IPS DF 6.9 (cell line): ENCODE measurements around the gene HHAT.
A peak's percentile ranks its signal among the peaks of the same experiment; 100 is the strongest.

Experiments used
- DNase-seq: peaks from one replicate; pipeline ENCODE4 v3.0.0-alpha.2; 2013; ENCODE audit warnings: low read depth, low spot score
- H3K27ac ChIP-seq: one replicate; pipeline ENCODE4 v1.5.1; 2013; ENCODE audit warnings: low read length, control low read depth
- H3K27me3 ChIP-seq: 2 replicates; pipeline ENCODE4 v1.6.1; 2013; ENCODE audit warnings: mild to moderate bottlenecking, low read length; ENCODE audit not compliant: control insufficient read depth, insufficient read depth
- H3K36me3 ChIP-seq: 2 replicates; pipeline ENCODE4 v1.6.1; 2013; ENCODE audit warnings: low read length; ENCODE audit not compliant: control insufficient read depth, insufficient read depth
- H3K4me1 ChIP-seq: 2 replicates; pipeline ENCODE4 v1.6.1; 2013; ENCODE audit warnings: low read length; ENCODE audit not compliant: control insufficient read depth, insufficient read depth
- H3K4me3 ChIP-seq: 2 replicates; pipeline ENCODE4 v1.5.1; 2013; ENCODE audit warnings: mild to moderate bottlenecking, low read length
- H3K9me3 ChIP-seq: 2 replicates; pipeline ENCODE4 v1.6.1; 2013; ENCODE audit warnings: low read length, inconsistent platforms; ENCODE audit not compliant: control insufficient read depth, insufficient read depth
- WGBS: extraction: QIAGEN DNeasy Blood & Tissue Kit; methylation state at CpG from one replicate; pipeline ENCODE4 v1.1.7; 2013; ENCODE audit warnings: mixed read lengths, missing lambda C conversion rate; ENCODE audit not compliant: insufficient read length, insufficient coverage; 5-methylcytosine and 5-hydroxymethylcytosine counted together

Gene HHAT

DNA sequence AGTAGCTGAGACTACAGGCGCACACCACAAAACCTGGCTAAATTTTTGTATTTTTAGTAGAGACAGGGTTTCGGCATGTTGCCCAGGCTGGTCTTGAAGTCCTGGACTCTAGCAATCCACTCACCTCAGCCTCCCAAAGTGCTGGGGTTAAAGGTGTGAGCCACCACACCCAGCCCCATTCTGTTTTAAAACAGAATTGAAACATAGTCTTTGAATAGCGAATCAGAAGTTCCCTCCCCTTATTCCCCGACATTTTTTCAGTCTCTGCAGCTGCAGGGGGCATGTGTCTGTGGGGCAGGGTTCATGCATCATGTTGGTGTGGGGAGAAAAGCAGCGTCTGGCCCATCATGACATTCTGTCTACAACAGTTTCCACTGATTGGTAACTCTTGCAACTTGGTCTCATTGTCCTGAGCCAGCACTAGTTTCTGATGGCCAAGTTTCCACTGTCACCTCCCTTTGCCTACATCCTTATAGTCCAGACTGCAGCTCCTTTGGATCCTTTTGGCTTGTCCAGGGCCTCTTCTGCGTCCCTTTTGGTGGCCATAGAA lies 15.6 kb upstream of the HHAT start:
- no peaks in the 10 kb centered on the region for H3K36me3 ChIP-seq
- H3K27ac ChIP-seq, result no peak overlapping the region
- H3K9me3 ChIP-seq, result no peaks in the 10 kb centered on the region
- no peaks in the 10 kb centered on the region for H3K4me1 ChIP-seq
- DNase-seq, result no peak
- H3K4me3 ChIP-seq, result no peak overlapping the region
- no CpG with 5 or more reads among the region's 6 CpGs for WGBS
- H3K27me3 ChIP-seq, result peaks cover 2% of the 10 kb centered on the region; the same call in 1 of the 2 replicates

DNA sequence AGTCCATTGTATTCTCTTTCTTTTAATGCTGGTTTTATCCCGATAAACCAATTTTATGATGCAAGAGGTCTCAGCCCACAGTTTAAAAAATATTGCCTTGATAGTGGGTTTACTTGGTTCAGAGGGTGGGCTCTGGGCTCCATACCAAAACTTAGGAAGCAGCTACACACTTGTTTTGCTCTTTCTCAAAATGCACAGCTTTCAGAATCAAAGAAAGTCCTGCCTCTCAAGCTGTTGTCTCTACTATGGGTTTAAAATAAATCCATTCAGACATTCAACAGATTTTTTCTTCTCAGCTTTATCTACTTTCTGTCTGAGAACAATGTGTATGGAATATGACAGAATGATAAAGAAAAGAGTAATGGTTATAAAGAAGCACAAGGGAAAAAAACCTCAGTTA lies 14.8 kb upstream of the HHAT start:
- Histone ChIP-seq H3K27me3 (peaks cover 2% of the 10 kb centered on the region; the same call in 1 of the 2 replicates), H3K27ac (no peak overlapping the region), H3K9me3 (no peaks in the 10 kb centered on the region), H3K4me3 (no peak overlapping the region), H3K4me1 (no peaks in the 10 kb centered on the region), H3K36me3 (no peaks in the 10 kb centered on the region)
- DNase-seq, result no peak
- WGBS, result no CpG with 5 or more reads among the region's 1 CpG

DNA sequence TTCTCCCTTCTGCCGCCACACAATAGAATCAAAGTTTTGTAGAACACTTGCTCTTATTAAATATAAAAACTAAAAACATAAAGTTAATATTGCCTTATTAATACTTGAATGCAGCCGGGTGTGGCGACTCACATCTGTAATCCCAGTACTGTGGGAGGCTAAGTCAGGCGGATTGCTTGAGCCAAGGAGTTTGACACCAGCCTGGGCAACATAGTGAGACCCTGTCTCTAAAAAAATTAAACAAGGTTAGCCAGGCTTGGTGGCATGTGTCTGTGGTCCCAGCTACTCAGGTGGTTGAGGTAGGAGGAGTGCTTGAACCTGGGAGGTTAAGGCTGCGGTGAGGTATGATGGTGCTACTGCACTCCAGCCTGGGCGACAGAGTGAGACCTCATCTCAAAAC lies 13.2 kb upstream of the HHAT start:
- Histone ChIP-seq H3K27ac (no peak overlapping the region), H3K4me3 (no peak overlapping the region), H3K4me1 (no peaks in the 10 kb centered on the region), H3K9me3 (no peaks in the 10 kb centered on the region), H3K27me3 (peaks cover 2% of the 10 kb centered on the region; the same call in 1 of the 2 replicates), H3K36me3 (no peaks in the 10 kb centered on the region)
- WGBS, result no CpG with 5 or more reads among the region's 6 CpGs
- no peak for DNase-seq

DNA sequence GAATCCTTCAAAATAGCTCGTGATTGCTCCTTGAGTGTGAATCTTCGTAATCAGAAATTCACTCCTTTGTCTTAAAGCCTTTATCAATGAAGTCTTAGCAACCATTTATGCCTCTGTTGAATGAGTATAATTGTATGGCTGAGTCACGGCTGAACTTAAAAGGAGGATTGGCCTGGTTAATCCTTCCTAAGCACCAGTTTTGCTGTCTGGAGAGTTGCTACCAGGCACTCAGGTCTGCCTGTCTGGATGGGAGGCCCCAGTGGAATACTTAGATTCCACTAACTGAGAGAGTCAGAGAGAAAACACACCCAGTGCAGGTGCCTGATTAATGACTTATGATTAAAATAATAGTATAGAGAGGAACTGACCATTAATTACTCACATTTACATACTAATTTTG lies 7.6 kb upstream of the HHAT start:
- H3K27ac ChIP-seq, result no peak overlapping the region
- WGBS, result no CpG with 5 or more reads among the region's 3 CpGs

DNA sequence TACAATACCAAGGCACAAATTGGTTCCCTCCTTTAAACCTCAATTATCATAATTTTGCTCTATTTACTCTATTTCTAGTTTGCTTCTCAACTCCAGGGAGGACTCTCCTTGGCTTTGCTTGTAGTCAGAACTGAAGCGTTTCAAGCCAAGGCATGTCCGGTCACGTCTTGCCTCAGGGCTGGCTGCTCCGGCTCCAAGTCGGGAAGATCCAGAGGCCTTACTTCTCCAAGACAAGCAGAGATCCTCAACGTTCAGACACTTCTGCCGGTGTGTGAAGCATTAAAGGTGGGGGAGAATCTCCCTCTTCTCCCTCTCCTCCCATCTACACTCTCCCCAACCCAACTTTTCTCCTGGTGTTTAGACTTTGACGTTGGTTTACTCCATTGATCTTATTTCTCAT lies 7.2 kb upstream of the HHAT start:
- H3K27me3 ChIP-seq, result no peaks in the 10 kb centered on the region
- no peak for DNase-seq
- H3K9me3 ChIP-seq, result no peaks in the 10 kb centered on the region
- H3K36me3 ChIP-seq, result no peaks in the 10 kb centered on the region
- no CpG with 5 or more reads among the region's 8 CpGs for WGBS
- H3K27ac ChIP-seq, result no peak overlapping the region
- H3K4me3 ChIP-seq, result no peak overlapping the region
- H3K4me1 ChIP-seq, result no peaks in the 10 kb centered on the region

More for the DNA sequence above, 7.6 kb upstream of the HHAT start:
- no peaks in the 10 kb centered on the region for H3K27me3 ChIP-seq
- no peaks in the 10 kb centered on the region for H3K36me3 ChIP-seq
- no peak overlapping the region for H3K4me3 ChIP-seq
- H3K9me3 ChIP-seq, result no peaks in the 10 kb centered on the region
- H3K4me1 ChIP-seq, result no peaks in the 10 kb centered on the region
- DNase-seq, result no peak

DNA sequence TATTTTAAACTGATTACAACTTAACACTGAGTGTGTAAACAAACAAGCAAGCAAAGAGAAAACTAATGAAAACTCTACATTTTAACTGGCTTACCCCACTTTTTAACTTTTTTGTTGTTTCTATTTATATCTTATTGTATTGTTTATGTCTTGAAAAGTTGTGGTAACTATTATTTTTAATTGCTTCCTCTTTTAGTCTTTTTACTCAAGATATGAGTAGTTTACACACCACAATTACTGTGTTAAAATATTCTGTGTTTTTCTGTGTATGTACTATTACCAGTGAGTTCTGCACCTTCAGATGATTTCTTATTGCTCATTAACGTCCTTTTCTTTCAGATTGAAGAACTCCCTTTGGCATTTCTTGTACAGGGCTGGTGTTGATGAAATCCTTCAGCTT lies 4.7 kb upstream of the HHAT start:
- Histone ChIP-seq H3K27ac (no peak overlapping the region), H3K9me3 (no peaks in the 10 kb centered on the region), H3K27me3 (peaks cover 15% of the 10 kb centered on the region), H3K4me3 (no peak overlapping the region), H3K36me3 (no peaks in the 10 kb centered on the region), H3K4me1 (no peaks in the 10 kb centered on the region)
- no CpG with 5 or more reads among the region's 1 CpG for WGBS
- no peak for DNase-seq

DNA sequence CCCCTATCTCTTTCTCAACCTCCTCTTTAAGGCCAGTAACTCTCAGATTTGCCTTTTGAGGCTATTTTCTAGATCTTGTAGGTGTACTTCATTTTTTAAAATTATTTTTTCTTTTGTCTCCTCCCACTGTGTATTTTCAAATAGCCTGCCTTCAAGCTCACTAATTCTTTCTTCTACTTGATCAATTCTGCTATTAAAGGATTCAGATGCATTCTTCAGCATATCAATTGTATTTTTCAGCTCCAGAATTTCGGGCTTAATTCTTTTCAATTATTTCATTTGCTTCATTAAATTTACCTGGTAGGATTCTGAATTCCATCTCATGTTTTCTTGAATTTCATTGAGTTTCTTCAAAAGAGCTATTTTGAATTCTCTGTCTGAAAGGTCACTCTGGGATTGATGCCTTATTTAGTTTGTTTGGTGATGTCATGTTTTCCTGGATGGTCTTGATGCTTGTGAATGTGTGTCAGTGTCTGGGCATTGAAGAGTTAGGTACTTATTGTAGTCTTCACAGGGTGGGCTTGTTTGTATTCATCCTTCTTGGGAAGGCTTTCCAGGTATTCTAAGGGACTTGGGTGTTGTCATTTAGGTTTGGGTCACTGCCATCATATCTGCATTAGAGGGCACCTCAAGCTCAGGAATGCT lies 3.6 kb upstream of the HHAT start:
- H3K9me3 ChIP-seq, result no peaks in the 10 kb centered on the region
- WGBS, result no CpG with 5 or more reads among the region's 1 CpG
- no peak overlapping the region for H3K4me3 ChIP-seq
- DNase-seq, result no peak
- H3K4me1 ChIP-seq, result no peaks in the 10 kb centered on the region
- H3K27ac ChIP-seq, result no peak overlapping the region
- H3K36me3 ChIP-seq, result no peaks in the 10 kb centered on the region
- H3K27me3 ChIP-seq, result peaks cover 23% of the 10 kb centered on the region

DNA sequence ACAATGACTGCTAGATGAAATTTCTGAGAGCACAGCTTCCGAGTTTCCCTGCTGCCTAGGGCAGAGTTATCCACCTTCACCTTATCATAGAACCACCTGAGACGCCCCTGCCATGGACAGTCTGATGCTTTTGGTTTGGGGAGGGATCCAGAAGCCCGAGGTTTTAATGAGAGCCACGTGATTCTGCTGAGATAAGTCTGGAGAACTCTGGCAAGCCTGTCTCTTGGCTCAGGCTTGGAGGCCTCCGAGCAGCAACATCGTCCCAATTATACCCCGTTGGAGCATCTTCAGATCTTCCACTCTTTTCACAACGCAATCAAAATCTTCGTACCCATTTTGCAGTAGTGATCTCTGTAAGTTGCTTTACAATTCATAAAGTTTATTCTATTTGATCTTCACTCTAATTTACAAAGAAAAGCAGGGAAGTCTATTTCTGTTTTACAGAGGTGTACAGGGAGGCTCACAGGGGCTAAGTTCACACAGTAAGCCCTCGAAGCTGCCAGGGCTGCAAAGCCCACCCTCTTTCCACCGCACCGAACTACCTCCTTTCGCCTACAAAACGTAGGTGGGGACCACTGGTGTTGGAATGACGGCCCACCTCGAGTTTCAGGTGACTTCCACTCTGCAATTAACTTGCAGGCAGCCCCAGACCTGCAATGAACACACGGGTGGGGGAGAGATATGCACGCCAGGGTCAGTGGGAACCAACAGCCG lies 513 bp upstream of the HHAT start:
- Histone ChIP-seq H3K27me3 (peaks cover 50% of the 10 kb centered on the region), H3K9me3 (no peaks in the 10 kb centered on the region)

DNA sequence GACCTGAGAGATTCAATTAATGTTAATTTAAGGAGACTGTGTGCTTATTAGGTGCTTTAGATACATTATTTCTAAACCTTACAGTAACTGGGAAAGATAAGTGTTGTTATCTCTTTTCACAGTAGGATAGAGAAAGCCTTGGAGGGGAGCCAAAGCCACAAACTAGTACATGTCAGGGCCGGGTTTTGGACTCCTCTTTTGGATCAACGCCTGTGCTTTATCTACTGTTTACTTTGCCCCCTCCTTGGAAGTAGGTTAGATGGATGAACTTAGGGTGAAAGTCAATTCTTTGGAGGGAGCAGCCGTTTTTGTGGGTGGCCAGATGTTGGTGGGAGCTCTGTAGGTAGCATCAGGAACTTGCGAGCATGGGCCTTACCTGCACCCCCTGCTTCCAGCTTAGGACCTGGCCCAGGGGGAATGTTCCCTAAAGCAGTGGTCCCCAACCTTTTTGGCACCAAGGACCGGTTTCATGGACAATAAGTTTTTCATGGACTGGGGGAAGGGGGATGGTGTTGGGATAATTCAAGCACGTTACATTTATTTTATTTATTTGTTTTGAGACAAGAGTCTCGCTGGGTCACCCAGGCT lies 1.7 kb downstream of the HHAT start:
- no CpG with 5 or more reads among the region's 7 CpGs for WGBS

More for the DNA sequence above, 513 bp upstream of the HHAT start:
- H3K4me1 ChIP-seq, result no peaks in the 10 kb centered on the region
- H3K27ac ChIP-seq, result no peak overlapping the region
- H3K4me3 ChIP-seq, result peak overlapping the region; percentile 63; the same call in 1 of the 2 replicates
- WGBS, result no CpG with 5 or more reads among the region's 19 CpGs
- DNase-seq, result no peak
- H3K36me3 ChIP-seq, result no peaks in the 10 kb centered on the region

DNA sequence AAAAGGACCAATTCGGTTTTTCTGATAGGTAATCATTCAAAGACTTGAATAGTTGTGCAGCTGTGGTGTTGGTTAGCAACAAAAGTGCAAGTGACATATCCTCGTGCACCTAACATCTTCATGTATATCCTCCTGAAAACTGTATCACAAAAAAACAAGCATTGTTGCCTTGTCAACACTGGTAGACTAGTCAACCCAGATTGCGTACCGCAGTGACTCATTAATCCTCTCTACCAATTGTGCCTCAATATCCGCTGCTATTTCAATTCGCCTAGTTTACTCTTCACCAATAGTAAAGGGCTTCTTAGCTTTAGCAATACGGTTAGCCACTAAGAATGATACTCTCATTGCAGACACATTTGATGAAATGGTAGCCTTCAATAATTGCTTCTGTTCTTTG lies 3.5 kb downstream of the HHAT start:
- Histone ChIP-seq H3K27me3 (peaks cover 49% of the 10 kb centered on the region), H3K27ac (no peak overlapping the region), H3K36me3 (no peaks in the 10 kb centered on the region), H3K9me3 (no peaks in the 10 kb centered on the region), H3K4me1 (no peaks in the 10 kb centered on the region), H3K4me3 (no peak overlapping the region)
- no CpG with 5 or more reads among the region's 7 CpGs for WGBS
- DNase-seq, result no peak

More for the DNA sequence above, 1.7 kb downstream of the HHAT start:
- no peaks in the 10 kb centered on the region for H3K36me3 ChIP-seq
- DNase-seq, result no peak
- H3K27me3 ChIP-seq, result peaks cover 50% of the 10 kb centered on the region
- H3K4me1 ChIP-seq, result no peaks in the 10 kb centered on the region
- H3K9me3 ChIP-seq, result no peaks in the 10 kb centered on the region
- no peak overlapping the region for H3K4me3 ChIP-seq
- H3K27ac ChIP-seq, result no peak overlapping the region
